Activated naive CD4-positive, alpha-beta T cell treated with Interleukin-2 at 50 U/mL for 16 hours (primary cell): ENCODE measurements around the gene CD33.
"Not testable (repeated sequence)": the region's sequence is repeated elsewhere in the genome, so short reads cannot be mapped to it uniquely, and the experiment has no call there.

Experiments
- DNase-seq: peaks from one replicate; pipeline ENCODE4 v3.0.0-alpha.2; 2020

CD33 gene

GRCh38 chr19:51224898-51225393 is at the start of gene CD33:
CD33 (plus strand) TSS chr19:51225080; CDS start chr19:51225119, 39 bp downstream.
- not testable (repeated sequence) for DNase-seq

- DNase-seq, result no peak
These were observed 45.6 kb upstream of the CD33 start for GRCh38 chr19:51179256-51179655.

- DNase-seq, result no peak
These were observed 43.4 kb upstream of the CD33 start for GRCh38 chr19:51181377-51181912.

- no peak for DNase-seq
These were observed 42.9 kb upstream of the CD33 start for GRCh38 chr19:51181913-51182419.

DNA sequence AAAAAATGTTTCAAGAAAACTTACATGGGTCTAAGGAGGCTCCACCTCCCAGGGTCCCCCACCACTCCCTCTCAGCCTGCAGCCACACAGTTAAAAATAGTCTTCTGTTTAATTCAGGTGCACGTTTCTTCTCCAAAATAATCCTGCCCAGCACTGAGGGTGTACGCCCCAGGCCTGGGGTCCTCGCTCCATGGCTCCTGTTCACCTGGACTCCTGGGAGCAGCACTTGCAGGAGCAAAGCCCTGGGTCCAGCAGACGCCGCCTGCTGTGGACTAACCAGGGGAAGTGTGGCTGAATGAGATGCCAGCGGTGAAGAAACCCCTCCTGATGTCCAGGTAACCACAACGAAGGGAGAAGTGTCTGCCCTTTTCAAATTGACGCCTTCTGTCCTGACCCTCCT is 41.3 kb upstream of the CD33 start:
- DNase-seq, result no peak

- DNase-seq, result no peak
These were observed 39.6 kb upstream of the CD33 start for GRCh38 chr19:51185069-51185867.

- DNase-seq, result no peak
These were observed 39.0 kb upstream of the CD33 start for GRCh38 chr19:51185868-51186215.

GRCh38 chr19:51186323-51186722 is 38.6 kb upstream of the CD33 start:
- DNase-seq, result no peak

DNA sequence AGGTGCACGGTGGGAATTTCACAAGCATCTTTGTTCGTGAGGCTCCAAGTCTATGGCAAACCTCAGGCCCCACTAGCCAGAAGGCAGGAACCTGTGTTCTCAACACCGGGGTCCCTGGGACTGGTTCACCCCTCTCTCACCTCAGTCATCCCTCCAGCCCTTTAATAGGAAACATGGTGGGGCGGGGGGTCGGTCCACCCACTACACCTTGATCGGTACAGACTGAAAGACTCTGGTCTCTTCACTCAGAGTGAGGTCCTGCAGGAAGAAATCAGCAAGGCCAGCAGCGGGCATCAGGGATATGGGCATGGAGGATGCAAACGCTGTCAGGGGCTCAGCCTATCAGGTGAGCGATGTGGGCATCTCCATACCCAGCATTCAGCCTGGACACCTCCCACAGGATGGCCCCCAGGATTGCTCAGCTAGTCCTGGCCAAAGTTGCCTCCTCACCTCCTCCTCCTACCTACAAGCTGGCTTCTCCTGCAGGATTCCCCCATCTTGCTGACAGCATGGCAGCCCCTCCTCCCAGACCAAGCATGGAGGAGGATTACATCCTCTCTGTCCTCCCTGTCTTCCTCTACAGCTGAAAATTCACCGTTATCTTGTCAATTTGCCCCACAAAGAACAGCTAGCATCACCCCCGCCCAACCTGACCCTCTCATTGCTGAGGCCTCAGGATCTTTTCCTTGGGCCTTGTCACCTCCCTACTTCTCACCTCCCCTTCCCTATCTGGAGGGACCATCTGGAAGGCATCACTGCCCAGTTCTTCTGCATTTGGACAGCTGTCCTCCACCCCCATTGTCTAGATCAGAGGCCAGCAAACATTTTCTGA is 37.3 kb upstream of the CD33 start:
- no peak for DNase-seq

DNA sequence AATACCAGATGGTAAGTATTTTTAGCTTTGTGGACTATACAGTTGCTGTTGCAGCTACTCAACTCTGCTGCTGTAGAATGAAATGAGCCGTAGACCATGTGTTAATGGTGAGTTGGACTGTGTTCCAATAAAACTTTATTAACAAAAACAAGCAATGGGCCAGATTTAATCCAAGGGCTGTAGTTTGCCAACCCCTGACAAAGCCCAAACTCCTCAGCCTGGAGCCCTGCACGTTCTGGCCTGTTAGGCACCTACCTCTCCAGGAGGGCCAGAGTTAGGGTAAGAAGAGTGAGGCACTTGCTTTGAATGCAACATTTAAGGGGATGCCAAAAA is 36.7 kb upstream of the CD33 start:
- DNase-seq, result no peak

DNA sequence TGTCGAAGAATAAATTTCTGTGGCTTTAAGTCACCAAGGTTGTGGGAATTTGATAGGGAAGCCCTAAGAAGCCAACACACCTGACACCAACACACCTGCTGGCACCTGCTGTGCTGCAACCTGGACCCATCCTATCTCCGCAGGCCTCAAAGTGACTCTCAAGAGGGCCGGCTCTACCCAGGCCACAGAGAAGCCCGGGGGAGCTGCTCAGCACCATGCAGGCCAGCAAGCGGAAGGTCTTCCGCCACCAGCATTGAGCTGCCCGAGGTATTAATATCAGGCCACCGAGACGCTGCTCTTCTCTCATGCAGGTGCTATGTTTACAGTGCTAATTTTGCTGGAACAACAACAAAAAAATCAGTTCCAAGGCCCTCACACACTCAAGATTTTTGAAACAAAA is 32.2 kb upstream of the CD33 start:
- DNase-seq, result no peak

DNA sequence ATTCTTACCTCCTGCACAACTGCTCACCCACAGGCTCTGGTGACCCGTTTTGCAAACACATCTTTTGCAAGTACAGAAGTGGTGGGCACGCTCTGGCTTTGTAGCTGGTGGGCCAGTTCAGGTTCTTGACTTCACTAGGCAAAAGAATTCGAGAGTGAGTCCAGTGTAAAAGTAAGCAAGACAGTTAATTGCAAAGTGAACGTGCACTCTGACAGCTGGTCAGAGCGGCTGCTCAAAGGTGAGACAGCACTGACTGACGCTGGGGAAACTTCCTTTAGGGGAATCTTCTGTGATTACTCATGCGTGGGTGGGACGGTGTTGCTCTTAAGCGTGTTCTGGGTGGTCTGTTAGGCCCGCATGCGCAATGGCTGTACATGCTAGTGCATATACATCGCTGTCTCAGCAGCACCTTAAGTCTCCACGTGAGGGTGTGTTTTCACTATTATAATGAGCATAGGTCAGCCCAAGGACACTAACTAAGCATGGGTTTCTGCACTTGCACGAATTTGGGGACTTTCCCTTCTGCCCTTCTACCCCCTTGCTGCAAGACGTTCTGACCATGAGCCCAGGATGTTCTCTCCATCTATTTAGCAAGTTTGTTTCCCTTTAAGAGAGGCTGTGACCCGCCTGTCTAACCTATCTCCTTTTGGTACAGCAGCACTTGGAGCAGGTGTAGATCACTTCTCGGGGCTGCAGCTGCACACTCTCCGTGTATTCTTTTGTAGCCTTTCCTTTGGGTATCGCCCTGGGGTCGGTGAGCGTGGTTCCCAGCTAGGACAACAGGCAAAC is 30.2 kb upstream of the CD33 start:
- no peak for DNase-seq

DNA sequence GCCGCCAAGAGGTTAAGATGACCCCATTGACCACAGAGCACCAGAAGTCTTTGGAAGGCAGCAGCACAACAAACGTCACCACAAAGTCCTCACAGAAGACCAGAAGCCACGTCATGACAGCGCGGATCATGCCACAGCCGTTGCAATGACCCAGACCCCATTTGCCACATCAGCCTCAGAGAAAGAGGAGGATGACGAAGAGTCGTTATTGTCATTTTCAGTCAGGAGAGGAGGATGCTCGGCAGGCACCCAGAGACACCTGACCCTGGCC is 29.6 kb upstream of the CD33 start:
- DNase-seq, result no peak

GRCh38 chr19:51195616-51196015 is 29.3 kb upstream of the CD33 start:
- no peak for DNase-seq

DNA sequence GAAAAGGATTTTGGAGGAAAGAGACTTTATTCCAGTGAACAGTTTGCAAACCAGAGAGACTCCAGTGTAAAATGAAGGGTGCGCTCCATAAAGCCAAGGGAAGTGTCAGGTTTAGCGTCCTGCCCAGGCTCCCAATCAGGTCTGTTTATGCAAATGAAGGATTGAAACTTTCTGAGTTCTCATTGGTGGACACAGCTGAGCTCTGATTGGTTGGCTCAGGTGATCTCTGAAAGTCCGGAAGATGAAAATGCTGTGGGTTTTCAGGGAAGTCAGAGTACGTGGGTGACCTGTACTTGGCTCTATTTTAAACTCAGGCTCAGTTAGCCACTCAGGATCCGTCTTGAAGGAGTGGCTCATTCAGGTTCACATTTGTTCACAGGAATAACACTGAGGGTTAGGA is 28.7 kb upstream of the CD33 start:
- DNase-seq, result no peak

DNA sequence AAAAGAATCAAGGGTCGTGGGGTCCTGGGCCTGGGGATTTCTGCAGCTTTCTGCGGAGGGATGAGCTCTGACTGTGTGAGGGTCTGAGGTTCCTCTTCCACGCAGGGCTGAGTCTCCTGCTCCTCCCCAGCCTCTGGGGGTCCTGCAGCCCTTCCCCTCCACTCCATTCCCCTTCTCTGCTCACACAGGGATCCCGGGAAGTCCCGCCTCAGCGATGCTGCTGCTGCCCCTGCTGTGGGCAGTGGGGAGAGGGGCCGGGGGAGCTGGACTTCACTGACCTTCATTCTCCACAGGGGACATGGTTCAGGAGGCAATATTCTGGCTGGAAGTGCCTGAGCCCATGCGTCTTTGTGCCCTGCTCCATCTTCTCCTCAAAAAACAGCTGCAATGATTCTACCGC is 26.2 kb upstream of the CD33 start:
- no peak for DNase-seq

GRCh38 chr19:51200071-51200666 is 24.7 kb upstream of the CD33 start:
- DNase-seq, result no peak

- no peak for DNase-seq
These were observed 23.2 kb upstream of the CD33 start for GRCh38 chr19:51201712-51202111.

DNA sequence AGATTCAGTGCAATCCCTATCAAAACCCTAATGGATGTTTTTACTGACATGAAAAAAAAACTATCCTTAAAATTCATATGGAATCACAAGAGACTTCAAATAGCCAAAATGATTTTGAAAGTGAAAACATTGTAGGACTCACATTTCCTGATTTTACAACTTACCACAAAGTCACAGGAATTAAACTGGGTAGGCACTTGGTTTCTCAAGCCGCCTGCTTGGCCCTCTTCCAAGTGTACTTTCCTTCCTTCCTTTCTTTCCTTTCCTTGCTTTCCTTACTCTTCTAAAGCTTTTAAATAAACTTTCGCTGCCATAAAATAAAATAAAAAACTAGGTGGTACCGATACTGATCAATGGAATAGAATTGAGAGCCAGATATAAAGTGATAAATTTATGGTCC is 21.0 kb upstream of the CD33 start:
- no peak for DNase-seq

DNA sequence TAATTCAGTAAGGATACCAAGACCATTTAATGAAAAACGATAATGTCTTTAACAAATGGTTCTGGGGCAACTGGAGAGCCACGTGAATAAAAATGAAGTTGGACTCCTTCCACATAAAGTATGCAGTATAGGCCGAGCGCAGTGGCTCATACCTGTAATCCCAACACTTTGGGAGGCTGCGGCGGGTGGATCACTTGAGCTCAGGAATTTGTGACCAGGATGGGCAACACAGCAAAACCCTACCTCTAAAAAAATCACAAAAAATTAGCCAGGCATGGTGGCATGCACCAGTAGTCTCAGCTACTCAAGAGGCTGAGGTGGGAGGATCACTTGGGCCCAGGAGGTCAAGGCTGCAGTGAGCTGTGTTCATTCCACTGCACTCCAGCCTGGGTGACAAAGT is 20.6 kb upstream of the CD33 start:
- no peak for DNase-seq

DNA sequence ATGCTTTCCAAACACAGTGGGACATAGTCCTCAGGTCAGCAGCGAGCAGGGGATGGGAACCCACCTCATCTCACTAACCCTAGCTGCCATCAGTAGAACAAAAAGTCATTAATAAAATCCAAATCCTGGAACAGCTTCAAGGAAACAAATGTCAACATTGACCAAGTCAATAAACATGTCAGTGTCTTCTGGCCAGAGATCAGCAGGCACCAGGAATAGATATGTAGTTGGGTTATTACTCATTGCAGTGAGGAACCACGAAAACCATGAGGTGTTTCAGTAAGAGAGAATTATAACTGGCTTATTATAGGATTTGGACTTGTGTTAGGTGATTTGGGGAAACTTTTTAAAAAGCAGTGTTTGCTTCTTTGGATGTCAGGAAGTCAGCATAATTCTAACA is 17.1 kb upstream of the CD33 start:
- no peak for DNase-seq

DNA sequence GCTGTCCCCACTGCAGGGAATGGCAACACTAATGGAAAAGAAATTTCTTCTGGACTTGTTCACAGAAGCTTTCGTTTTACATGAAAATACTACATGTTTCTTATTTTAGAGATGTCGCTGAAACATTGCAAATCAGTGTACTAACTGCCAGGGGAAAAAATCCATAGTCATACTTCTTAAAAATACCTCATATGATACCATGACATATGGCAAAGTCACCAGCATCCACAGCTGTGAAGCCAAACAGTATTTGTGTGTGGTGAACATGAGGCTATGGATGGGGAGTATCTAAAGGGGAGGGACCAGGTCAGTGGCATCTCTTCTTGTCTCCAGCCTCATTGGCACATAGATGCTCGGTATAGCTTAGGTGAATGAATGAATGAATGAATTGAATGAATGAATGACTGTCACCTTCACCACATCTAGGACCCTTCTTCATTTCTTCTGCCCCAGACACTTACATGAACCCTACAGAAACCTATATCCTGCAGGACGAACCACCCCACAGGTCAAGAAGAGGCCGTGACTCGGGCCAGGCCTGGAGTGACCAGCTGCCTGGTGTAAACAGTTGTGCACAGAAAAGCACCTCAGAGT is 14.6 kb upstream of the CD33 start:
- no peak for DNase-seq
